Transverse colon (tissue), 4 donors: Measurements from ENCODE around the gene TMC6.

ENCODE experiments used
- EP300 ChIP-seq: sonication (generic); formaldehyde crosslinking; IDR thresholded peaks from one replicate; pipeline ENCODE4 v1.6.1; 2017; ENCODE audit warnings: antibody characterized with exemption, low read depth
- POLR2A ChIP-seq: fragments of 450-650 bp; IDR thresholded peaks from one replicate; pipeline ENCODE4 v1.6.1; 2016; ENCODE audit warnings: antibody characterized with exemption, mild to moderate bottlenecking, moderate library complexity
- POLR2AphosphoS5 ChIP-seq, 3 donors: sonication (generic); formaldehyde crosslinking; IDR thresholded peaks; one replicate each; pipeline ENCODE4 v1.6.1; 2016; ENCODE audit warnings: antibody characterized with exemption in 3 of 3
- TF ChIP-seq, protein P1 (sequence below), 5 experiments: fragments of 200-600 bp in 3 of 5; fragments of 450-650 bp in 2 of 5; sonication (generic) in 3 of 5; IDR thresholded peaks; 1 replicate in 2 of 5; 2 replicates in 3 of 5; pipeline ENCODE4 v1.5.1; 2016 to 2017; ENCODE audit warnings: antibody characterized with exemption in 5 of 5, inconsistent platforms in 3 of 5, mild to moderate bottlenecking in 2 of 5, moderate library complexity in 1 of 5

DNA sequence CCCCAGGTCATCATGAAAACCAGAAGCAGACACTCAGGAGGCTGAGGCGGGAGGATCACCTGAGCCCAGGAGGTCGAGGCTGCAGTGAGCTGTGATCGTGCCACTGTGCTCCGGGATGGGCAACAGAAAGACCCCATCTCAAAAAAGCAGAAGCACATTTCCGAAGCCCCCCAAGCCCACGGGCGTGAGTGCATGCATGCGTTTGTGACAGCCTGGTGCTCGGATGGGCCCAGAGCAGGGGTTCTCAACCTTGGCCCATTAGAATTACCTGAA is 19.1 kb downstream of the TMC6 start:
- TF ChIP-seq POLR2AphosphoS5 (IDR thresholded peaks at IDR 0.05) (no peak), POLR2A (no peak), EP300 (no peak)
- TF ChIP-seq, protein P1, sequence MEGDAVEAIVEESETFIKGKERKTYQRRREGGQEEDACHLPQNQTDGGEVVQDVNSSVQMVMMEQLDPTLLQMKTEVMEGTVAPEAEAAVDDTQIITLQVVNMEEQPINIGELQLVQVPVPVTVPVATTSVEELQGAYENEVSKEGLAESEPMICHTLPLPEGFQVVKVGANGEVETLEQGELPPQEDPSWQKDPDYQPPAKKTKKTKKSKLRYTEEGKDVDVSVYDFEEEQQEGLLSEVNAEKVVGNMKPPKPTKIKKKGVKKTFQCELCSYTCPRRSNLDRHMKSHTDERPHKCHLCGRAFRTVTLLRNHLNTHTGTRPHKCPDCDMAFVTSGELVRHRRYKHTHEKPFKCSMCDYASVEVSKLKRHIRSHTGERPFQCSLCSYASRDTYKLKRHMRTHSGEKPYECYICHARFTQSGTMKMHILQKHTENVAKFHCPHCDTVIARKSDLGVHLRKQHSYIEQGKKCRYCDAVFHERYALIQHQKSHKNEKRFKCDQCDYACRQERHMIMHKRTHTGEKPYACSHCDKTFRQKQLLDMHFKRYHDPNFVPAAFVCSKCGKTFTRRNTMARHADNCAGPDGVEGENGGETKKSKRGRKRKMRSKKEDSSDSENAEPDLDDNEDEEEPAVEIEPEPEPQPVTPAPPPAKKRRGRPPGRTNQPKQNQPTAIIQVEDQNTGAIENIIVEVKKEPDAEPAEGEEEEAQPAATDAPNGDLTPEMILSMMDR (IDR thresholded peaks at IDR 0.05), result no peak
